Activated B cell treated with CpG ODN at 0.5 μM for 24 hours (primary cell): ENCODE data around the gene MYF5. TPM values are rescaled to one million over a fixed set of nuclear protein-coding genes. Genes with fewer than 3 reads are reported as not detected.

Experiments used
- ATAC-seq: fragments of 200-7000 bp; cut with Tn5 transposase; one replicate; pipeline ENCODE4 v1.10.0; 2021; ENCODE audit warnings: low read depth, mild to moderate bottlenecking, moderate library complexity
- CTCF ChIA-PET: fragments of 350-600 bp; sonication (Branson Sonifier 250); formaldehyde crosslinking; loops from one replicate; lab custom pipeline; 2021; ENCODE audit warnings: antibody characterized with exemption; lab: Charles Lee
- POLR2A ChIA-PET: fragments of 350-600 bp; sonication (Branson Sonifier 250); formaldehyde crosslinking; loops from one replicate; lab custom pipeline; 2021; ENCODE audit warnings: antibody characterized with exemption; lab: Charles Lee
- DNase-seq: peaks from one replicate; pipeline ENCODE4 v3.0.0; 2022
- H3K27ac Mint-ChIP-seq: one replicate; pipeline ENCODE4 v1.8.0; 2020; ENCODE audit warnings: mixed read lengths
- H3K27me3 Mint-ChIP-seq: one replicate; pipeline ENCODE4 v1.8.0; 2021; ENCODE audit warnings: mixed read lengths
- H3K36me3 Mint-ChIP-seq: one replicate; pipeline ENCODE4 v1.8.0; 2021; ENCODE audit warnings: low read depth, mixed read lengths
- H3K4me1 Mint-ChIP-seq: one replicate; pipeline ENCODE4 v1.8.0; 2021; ENCODE audit warnings: mixed read lengths
- H3K4me3 Mint-ChIP-seq: one replicate; pipeline ENCODE4 v1.8.0; 2020; ENCODE audit warnings: mild to moderate bottlenecking, mixed read lengths
- H3K9me3 Mint-ChIP-seq: one replicate; pipeline ENCODE4 v1.8.0; 2020; ENCODE audit warnings: mixed read lengths
- intact Hi-C: fragments of 100-400 bp; cut with micrococcal nuclease; formaldehyde crosslinking; loops from one replicate; pipeline ENCODE4 v1.15.1; 2024
- total RNA-seq: library from RNA; stranded (reverse); gene quantifications from 2 replicates; pipeline ENCODE4 v1.2.3, GENCODE V29; 2022
- TF ChIP-seq, protein P1 (sequence below): fragments of 200-600 bp; IDR thresholded peaks from one replicate; pipeline ENCODE4 v1.8.0; 2022; ENCODE audit warnings: antibody characterized with exemption, mild to moderate bottlenecking

Gene MYF5
- total RNA-seq, 1 donor from 2014 or later: not detected

GRCh38 chr12:80761838-80762237 lies 45.1 kb downstream of the MYF5 start:
- DNase-seq (no peak), ATAC-seq (no peak)
- CTCF ChIA-PET: no interaction called here
- H3K36me3 Mint-ChIP-seq: no peaks in the 10 kb centered on the region
- H3K9me3 Mint-ChIP-seq: no peaks in the 10 kb centered on the region
- TF ChIP-seq, protein P1, sequence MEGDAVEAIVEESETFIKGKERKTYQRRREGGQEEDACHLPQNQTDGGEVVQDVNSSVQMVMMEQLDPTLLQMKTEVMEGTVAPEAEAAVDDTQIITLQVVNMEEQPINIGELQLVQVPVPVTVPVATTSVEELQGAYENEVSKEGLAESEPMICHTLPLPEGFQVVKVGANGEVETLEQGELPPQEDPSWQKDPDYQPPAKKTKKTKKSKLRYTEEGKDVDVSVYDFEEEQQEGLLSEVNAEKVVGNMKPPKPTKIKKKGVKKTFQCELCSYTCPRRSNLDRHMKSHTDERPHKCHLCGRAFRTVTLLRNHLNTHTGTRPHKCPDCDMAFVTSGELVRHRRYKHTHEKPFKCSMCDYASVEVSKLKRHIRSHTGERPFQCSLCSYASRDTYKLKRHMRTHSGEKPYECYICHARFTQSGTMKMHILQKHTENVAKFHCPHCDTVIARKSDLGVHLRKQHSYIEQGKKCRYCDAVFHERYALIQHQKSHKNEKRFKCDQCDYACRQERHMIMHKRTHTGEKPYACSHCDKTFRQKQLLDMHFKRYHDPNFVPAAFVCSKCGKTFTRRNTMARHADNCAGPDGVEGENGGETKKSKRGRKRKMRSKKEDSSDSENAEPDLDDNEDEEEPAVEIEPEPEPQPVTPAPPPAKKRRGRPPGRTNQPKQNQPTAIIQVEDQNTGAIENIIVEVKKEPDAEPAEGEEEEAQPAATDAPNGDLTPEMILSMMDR: no peak
- no peaks in the 10 kb centered on the region for H3K27me3 Mint-ChIP-seq
- POLR2A ChIA-PET: no interaction called here
- no peak overlapping the region for H3K4me3 Mint-ChIP-seq
- intact Hi-C loops: loop anchor here (10.0 kb wide), 1 partner anchor 347 kb away; no protein-coding TSS in a partner anchor
- no peak overlapping the region for H3K27ac Mint-ChIP-seq
- H3K4me1 Mint-ChIP-seq: no peaks in the 10 kb centered on the region

DNA sequence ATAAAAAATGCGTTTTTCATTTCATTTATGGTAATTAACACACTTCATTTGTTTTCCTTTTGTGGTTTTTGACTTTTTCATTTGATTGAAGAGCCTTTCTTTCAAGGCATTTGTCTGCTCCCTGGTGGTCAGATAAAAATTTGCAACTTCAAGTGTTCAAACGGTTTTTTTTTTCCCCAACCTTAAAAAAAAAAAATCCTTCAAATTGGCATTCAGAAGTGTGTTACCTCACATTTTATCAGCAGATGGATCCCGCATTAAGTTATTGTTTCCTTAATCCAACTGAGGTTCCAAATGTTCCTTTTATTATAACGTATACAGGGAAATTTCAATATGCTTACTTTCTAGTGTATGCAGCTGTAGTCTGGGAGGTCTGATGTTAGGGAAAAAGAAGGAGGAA lies 47.2 kb downstream of the MYF5 start:
- TF ChIP-seq, protein P1: no peak
- H3K9me3 Mint-ChIP-seq: no peaks in the 10 kb centered on the region
- H3K36me3 Mint-ChIP-seq: no peaks in the 10 kb centered on the region
- intact Hi-C loops: loop anchor here (10.0 kb wide), 1 partner anchor 349 kb away; no protein-coding TSS in a partner anchor
- ATAC-seq (no peak), DNase-seq (no peak)
- no peaks in the 10 kb centered on the region for H3K27me3 Mint-ChIP-seq
- CTCF ChIA-PET: no interaction called here
- no peak overlapping the region for H3K4me3 Mint-ChIP-seq
- POLR2A ChIA-PET: no interaction called here
- H3K4me1 Mint-ChIP-seq: peaks cover 4% of the 10 kb centered on the region
- H3K27ac Mint-ChIP-seq: no peak overlapping the region

DNA sequence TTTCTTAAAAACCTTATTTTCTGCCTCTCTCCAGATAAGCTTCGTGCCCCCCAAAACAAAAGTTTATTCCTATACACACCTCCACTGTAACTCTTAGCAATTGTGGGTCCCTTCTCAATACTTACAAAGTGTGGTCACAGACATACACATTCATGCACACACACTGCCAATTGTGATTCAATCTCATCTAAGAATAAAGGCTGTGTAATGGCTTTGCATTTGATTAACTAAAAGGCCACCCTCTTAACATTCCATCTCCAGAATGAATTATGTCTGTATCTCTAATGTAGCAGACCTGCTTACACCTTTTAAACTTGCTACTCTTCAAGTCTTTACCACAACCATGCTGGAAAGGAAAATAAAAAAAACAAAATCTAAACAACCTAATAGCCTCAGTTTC lies 49.5 kb downstream of the MYF5 start:
- no peaks in the 10 kb centered on the region for H3K36me3 Mint-ChIP-seq
- H3K9me3 Mint-ChIP-seq: no peaks in the 10 kb centered on the region
- DNase-seq (no peak), ATAC-seq (no peak)
- no peak overlapping the region for H3K27ac Mint-ChIP-seq
- ChIA-PET POLR2A (no interaction called here), CTCF (no interaction called here)
- no peak overlapping the region for H3K4me3 Mint-ChIP-seq
- intact Hi-C loops: loop anchor here (10.0 kb wide), 1 partner anchor 351 kb away; no protein-coding TSS in a partner anchor
- TF ChIP-seq, protein P1: no peak
- H3K27me3 Mint-ChIP-seq: no peaks in the 10 kb centered on the region
- H3K4me1 Mint-ChIP-seq: peaks cover 4% of the 10 kb centered on the region

GRCh38 chr12:80766897-80767296 lies 50.2 kb downstream of the MYF5 start:
- Mint-ChIP-seq H3K4me1 (peaks cover 4% of the 10 kb centered on the region), H3K27me3 (no peaks in the 10 kb centered on the region), H3K9me3 (peaks cover 2% of the 10 kb centered on the region), H3K27ac (no peak overlapping the region), H3K36me3 (no peaks in the 10 kb centered on the region), H3K4me3 (no peak overlapping the region)
- TF ChIP-seq, protein P1: no peak
- ATAC-seq: no peak
- DNase-seq: no peak
- ChIA-PET POLR2A (no interaction called here), CTCF (no interaction called here)
- intact Hi-C loops: loop anchor here (10.0 kb wide), 1 partner anchor 352 kb away; no protein-coding TSS in a partner anchor

Other genes starting within 250 kb of the MYF5 start
- gene MYF6, start 9.3 kb upstream of the MYF5 start, total RNA-seq: not detected in 2 replicates
- gene LIN7A, start 221.0 kb downstream of the MYF5 start, total RNA-seq: not detected in 2 replicates